ENCODE results near the gene CDC42BPA.

DNA sequence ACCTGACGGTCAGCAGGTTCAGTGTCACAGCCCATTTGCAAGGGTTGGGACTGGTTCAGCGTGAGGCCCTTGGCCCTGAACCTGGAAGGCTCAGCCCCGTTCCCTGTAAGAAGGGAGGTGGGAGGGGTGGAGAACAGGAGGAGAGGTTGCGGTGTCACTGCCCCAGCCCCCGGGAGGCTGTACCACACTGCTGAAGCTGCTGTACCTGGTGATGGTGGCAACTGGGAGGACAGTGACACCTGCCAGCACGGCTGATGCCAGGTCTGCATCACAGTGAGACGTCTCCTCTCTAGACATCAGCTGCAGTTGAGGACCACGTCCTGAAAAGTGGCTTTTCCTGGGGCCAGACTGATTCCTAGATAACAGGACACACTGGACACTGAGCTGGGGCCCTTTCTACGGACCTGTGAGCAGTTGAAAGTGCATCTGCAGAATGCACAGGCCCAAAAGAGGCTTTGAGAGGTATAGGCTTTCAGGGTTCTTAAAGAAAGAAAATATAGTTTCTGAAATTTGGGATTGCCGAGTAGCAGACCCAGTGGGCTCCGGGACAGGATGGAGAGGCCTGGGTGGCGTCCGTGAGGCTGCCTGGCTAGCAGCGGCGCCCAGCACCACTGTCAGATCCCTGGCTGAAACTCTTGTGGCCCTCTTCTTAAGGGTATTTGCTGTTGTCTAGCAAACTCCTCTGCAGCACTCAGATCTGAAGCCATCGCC is 330.5 kb downstream of the CDC42BPA start:
- TF ChIP-seq SMC3 (IDR thresholded peaks at IDR 0.05; ENCODE audit: low read length): no peak
- TF ChIP-seq ZNF264 (CRISPR knock-in tag; IDR thresholded peaks at IDR 0.05): no peak
- no peak for TF ChIP-seq ZNF274 (CRISPR knock-in tag; IDR thresholded peaks at IDR 0.05)
